MM.1S (cell line): ENCODE results near the gene PURA.

Experiments used
- DNase-seq: peaks from one replicate; pipeline ENCODE4 v3.0.0-alpha.2; 2015
- H2AFZ ChIP-seq: fragments of 300-600 bp; sonication (generic); 2 replicates; pipeline ENCODE4 v1.6.0; 2016; ENCODE audit warnings: antibody characterized with exemption, low read length
- H3F3A ChIP-seq: fragments of 300-600 bp; sonication (generic); 2 replicates; pipeline ENCODE4 v1.6.1; 2016; ENCODE audit warnings: mild to moderate bottlenecking, antibody characterized with exemption, low read length, moderate library complexity, mixed read lengths; ENCODE audit not compliant: insufficient read depth
- H3K27ac ChIP-seq: fragments of 300-600 bp; sonication (generic); 2 replicates; pipeline ENCODE4 v1.5.1; 2016; ENCODE audit warnings: mild to moderate bottlenecking, low read length
- H3K27me3 ChIP-seq: fragments of 300-600 bp; sonication (generic); replicated peaks from 2 replicates; pipeline ENCODE4 v1.6.0; 2016; ENCODE audit warnings: low read length; ENCODE audit not compliant: insufficient read depth
- H3K36me3 ChIP-seq: fragments of 300-600 bp; sonication (generic); replicated peaks from 2 replicates; pipeline ENCODE4 v1.6.1; 2016; ENCODE audit warnings: mild to moderate bottlenecking, low read length, mixed read lengths; ENCODE audit not compliant: insufficient read depth
- H3K4me1 ChIP-seq: fragments of 300-600 bp; sonication (generic); 2 replicates; pipeline ENCODE4 v1.6.1; 2016; ENCODE audit warnings: low read length, mixed read lengths
- H3K4me2 ChIP-seq: fragments of 300-600 bp; sonication (generic); 2 replicates; pipeline ENCODE4 v1.6.0; 2016; ENCODE audit warnings: low read depth, low read length
- H3K4me3 ChIP-seq: fragments of 300-600 bp; sonication (generic); 2 replicates; pipeline ENCODE4 v1.5.1; 2016; ENCODE audit warnings: low read length, mixed read lengths
- H3K79me2 ChIP-seq: fragments of 300-600 bp; sonication (generic); 2 replicates; pipeline ENCODE4 v1.6.1; 2016; ENCODE audit warnings: mixed run types, low read length, mixed read lengths
- H3K9ac ChIP-seq: fragments of 300-600 bp; sonication (generic); 2 replicates; pipeline ENCODE4 v1.6.1; 2016; ENCODE audit warnings: low read length, mixed read lengths
- H3K9me2 ChIP-seq: fragments of 300-600 bp; sonication (generic); replicated peaks from 2 replicates; pipeline ENCODE4 v1.6.1; 2016; ENCODE audit warnings: mild to moderate bottlenecking, low read length, mixed read lengths; ENCODE audit not compliant: insufficient read depth
- H3K9me3 ChIP-seq: fragments of 300-600 bp; sonication (generic); replicated peaks from 2 replicates; pipeline ENCODE4 v1.6.1; 2016; ENCODE audit warnings: mild to moderate bottlenecking, low read length, mixed read lengths; ENCODE audit not compliant: insufficient read depth
- H4K20me1 ChIP-seq: fragments of 300-600 bp; sonication (generic); 2 replicates; pipeline ENCODE4 v1.6.1; 2016; ENCODE audit warnings: mild to moderate bottlenecking, low read length, moderate library complexity, mixed read lengths; ENCODE audit not compliant: insufficient read depth
- EZH2 ChIP-seq: fragments of 300-600 bp; sonication (generic); optimal IDR thresholded peaks from 2 replicates; pipeline ENCODE3; 2017; ENCODE audit warnings: low read depth, mild to moderate bottlenecking, antibody characterized with exemption, low read length, mixed read lengths
- EZH2phosphoT487 ChIP-seq: fragments of 300-600 bp; sonication (generic); IDR thresholded peaks from 2 replicates; pipeline ENCODE4 v1.6.1; 2018; ENCODE audit warnings: antibody characterized with exemption, low read length
- TF ChIP-seq, protein P1 (sequence below): fragments of 300-600 bp; sonication (generic); IDR thresholded peaks from 2 replicates; pipeline ENCODE4 v1.5.1; 2016; ENCODE audit warnings: antibody characterized with exemption, low read length, mixed read lengths

The PURA gene

DNA sequence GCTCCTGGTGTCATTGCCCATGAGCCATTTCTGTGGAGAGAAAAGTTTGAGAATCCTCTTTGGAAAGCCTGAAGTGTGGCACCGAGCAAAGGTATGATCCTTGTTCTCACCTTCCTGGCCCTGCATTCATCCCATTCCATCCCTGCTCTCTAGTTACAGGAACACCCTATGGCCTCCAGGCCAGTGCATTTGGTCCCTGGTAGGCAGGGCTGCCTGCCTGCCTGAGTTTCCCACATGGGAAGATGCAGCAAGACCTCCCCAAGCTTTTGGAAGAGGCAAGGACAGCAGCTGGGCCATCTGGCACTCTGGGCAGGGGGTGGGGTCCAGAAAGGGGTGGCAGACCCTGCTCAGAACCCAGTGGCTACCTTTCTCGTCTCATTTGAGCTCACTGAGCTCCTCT lies 36.3 kb downstream of the PURA start:
- Histone ChIP-seq H3K36me3 (no peaks in the 10 kb centered on the region), H3K27ac (no peak overlapping the region), H3F3A (no peaks in the 10 kb centered on the region), H3K9me3 (no peaks in the 10 kb centered on the region), H3K9me2 (no peaks in the 10 kb centered on the region), H2AFZ (no peak overlapping the region), H3K4me2 (no peak overlapping the region), H3K27me3 (peaks cover 3% of the 10 kb centered on the region; the same call in 1 of the 2 replicates), H3K4me3 (no peak overlapping the region), H3K79me2 (no peaks in the 10 kb centered on the region), H3K4me1 (no peaks in the 10 kb centered on the region), H3K9ac (no peak overlapping the region), H4K20me1 (no peaks in the 10 kb centered on the region)
- no peak for TF ChIP-seq EZH2
- no peak for TF ChIP-seq EZH2phosphoT487
- TF ChIP-seq, protein P1, sequence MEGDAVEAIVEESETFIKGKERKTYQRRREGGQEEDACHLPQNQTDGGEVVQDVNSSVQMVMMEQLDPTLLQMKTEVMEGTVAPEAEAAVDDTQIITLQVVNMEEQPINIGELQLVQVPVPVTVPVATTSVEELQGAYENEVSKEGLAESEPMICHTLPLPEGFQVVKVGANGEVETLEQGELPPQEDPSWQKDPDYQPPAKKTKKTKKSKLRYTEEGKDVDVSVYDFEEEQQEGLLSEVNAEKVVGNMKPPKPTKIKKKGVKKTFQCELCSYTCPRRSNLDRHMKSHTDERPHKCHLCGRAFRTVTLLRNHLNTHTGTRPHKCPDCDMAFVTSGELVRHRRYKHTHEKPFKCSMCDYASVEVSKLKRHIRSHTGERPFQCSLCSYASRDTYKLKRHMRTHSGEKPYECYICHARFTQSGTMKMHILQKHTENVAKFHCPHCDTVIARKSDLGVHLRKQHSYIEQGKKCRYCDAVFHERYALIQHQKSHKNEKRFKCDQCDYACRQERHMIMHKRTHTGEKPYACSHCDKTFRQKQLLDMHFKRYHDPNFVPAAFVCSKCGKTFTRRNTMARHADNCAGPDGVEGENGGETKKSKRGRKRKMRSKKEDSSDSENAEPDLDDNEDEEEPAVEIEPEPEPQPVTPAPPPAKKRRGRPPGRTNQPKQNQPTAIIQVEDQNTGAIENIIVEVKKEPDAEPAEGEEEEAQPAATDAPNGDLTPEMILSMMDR, result no peak
- no peak for DNase-seq

DNA sequence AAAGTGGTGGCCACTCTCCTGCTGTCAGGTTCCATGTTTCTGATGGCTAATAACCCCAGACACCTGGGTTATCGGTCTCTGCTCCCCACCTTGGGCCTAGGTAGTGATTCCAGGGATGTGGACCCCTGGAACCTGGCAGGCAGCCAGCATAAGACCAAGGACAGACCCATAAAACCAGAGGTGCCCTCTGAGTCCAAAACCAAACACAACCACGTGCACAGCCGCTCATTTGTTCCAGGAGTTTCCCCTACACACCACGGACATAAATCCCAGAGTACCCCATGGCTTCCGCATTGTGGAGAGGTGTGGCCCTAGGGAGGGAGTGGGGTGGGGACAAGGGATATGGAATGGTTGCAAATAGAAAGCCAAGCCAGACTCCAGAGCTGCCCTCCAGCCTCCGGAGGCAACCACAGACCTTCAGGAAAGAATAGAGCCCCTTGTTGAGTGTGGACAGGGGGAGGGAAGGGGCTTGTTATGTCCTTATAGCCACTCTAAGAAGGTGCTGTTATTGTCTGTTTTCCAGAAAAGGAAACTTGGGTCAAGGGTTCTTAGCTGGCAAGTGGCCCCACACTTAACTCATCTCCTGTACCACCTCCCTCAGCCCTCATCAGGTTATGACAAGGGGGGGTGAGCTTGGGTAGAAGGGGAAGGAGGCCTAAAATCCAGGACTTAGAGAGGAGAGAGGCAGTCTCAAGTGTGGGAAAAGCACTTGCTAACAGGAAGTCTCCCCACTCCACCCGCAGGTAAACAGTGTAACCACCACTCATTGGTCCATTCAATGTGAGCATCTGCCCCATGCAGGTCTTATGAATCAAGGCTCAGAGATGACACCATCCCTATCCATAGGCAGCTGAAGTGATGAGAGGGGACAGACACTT lies 37.5 kb downstream of the PURA start:
- H3K9me2 ChIP-seq, result no peaks in the 10 kb centered on the region
- no peak overlapping the region for H3K4me2 ChIP-seq
- no peaks in the 10 kb centered on the region for H3F3A ChIP-seq
- H3K9ac ChIP-seq, result no peak overlapping the region
- H2AFZ ChIP-seq, result no peak overlapping the region
- H3K4me1 ChIP-seq, result no peaks in the 10 kb centered on the region
- no peaks in the 10 kb centered on the region for H3K79me2 ChIP-seq
- H3K36me3 ChIP-seq, result no peaks in the 10 kb centered on the region
- no peak overlapping the region for H3K4me3 ChIP-seq
- DNase-seq, result no peak
- H3K27ac ChIP-seq, result no peak overlapping the region
- H4K20me1 ChIP-seq, result no peaks in the 10 kb centered on the region
- TF ChIP-seq, protein P1, result no peak
- TF ChIP-seq EZH2, result no peak
- TF ChIP-seq EZH2phosphoT487, result no peak
- H3K9me3 ChIP-seq, result no peaks in the 10 kb centered on the region
- H3K27me3 ChIP-seq, result no peaks in the 10 kb centered on the region; the same call in 1 of the 2 replicates

DNA sequence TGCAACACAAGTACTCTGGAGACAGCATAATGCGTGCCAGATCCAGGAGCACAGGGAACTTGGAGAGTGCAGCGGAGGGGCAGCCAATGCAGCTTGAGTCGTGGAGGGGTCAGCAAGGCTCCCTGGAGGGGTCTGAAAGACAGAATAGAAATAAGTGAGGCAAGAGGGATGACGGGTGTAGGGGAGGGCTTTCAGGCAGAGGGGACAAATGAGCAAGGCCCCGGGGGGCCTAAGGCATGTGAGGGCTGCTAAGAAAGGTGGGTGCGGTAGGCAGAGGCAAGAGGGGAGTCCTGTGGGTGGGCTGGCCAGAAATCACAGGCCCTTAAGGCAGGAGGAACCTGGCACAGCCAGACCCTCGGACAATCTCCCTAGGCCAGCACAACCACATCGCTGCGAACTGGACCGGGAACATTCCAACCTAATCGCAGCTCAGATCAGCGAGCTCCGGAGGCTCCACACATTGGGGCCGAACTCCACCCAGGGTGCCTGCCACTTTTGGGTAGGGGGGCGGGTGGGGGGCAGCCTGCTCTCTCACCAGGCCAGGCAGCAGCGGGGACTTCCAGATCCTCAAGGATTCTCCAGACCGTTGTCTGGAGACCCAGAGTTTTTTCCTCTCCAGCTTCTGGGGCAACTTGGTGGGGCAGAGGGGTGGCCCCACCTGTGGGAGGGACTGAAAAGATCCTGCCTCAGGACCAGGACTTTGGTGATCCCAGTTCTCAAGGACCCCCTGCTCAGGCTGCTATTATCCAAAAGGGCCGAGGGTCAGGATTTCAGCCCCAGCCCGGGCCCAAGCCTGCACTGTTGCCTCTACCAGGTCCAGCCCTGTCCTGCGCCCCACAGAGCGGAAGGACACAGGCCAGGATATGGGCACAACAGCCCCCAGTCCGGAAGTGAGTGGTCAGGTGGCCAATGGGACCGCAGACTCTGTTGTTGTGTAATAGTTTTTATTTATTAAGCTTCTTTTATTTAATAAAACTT lies 38.4 kb downstream of the PURA start:
- TF ChIP-seq EZH2 (no peak), EZH2phosphoT487 (no peak)
- TF ChIP-seq, protein P1, result no peak
- Histone ChIP-seq H3K9me2 (no peaks in the 10 kb centered on the region), H3K27ac (no peak overlapping the region), H3K79me2 (no peaks in the 10 kb centered on the region), H3K4me1 (no peaks in the 10 kb centered on the region), H3K9me3 (no peaks in the 10 kb centered on the region), H4K20me1 (no peaks in the 10 kb centered on the region), H3K4me2 (no peak overlapping the region), H2AFZ (no peak overlapping the region), H3K27me3 (no peaks in the 10 kb centered on the region; the same call in 1 of the 2 replicates), H3K9ac (no peak overlapping the region), H3K36me3 (no peaks in the 10 kb centered on the region), H3K4me3 (no peak overlapping the region), H3F3A (no peaks in the 10 kb centered on the region)
- DNase-seq, result no peak
